Erythroblast (primary cell): ENCODE measurements around the gene IL26.

Experiments
- GATA1 ChIP-seq: IDR thresholded peaks from 2 replicates; pipeline ENCODE4 v1.6.1; 2011; ENCODE audit warnings: low read depth, mild to moderate bottlenecking, control low read depth, low read length, moderate library complexity
- POLR2A ChIP-seq: IDR thresholded peaks from 2 replicates; pipeline ENCODE4 v1.6.1; 2011; ENCODE audit warnings: mild to moderate bottlenecking, low read length

GRCh38 chr12:68242777-68243176 lies 17.2 kb upstream of the IL26 start:
- TF ChIP-seq POLR2A (no peak), GATA1 (no peak)
